ENCODE measurements around the gene HIPK2. TPM values are rescaled to one million over a fixed set of nuclear protein-coding genes. Genes with fewer than 3 reads are reported as not detected.

Gene HIPK2
- total and polyA plus RNA-seq, 10 of the 15 experiments (the other 5 are each of a cell fraction or from before 2014, with no cell fraction given): 1.7 to 39.0 (median 9.4) TPM

GRCh38 chr7:139777948-139778841 lies at the start of gene HIPK2 (continued):
- TF ChIP-seq SRF (IDR thresholded peaks at IDR 0.05; ENCODE audit: low read depth in 2 of 2, low read length in 2 of 2) (peak; percentile 94 to 98), ZNF207 (IDR thresholded peaks at IDR 0.05; ENCODE audit: borderline replicate concordance) (0 out of 2 replicates have a peak, but pooled peaks have one; percentile 56), MEF2A (IDR thresholded peaks at IDR 0.05; ENCODE audit: insufficient read depth, low read depth, low read length) (0 out of 2 replicates have a peak, but pooled peaks have one; percentile 27), CUX1 (IDR thresholded peaks at IDR 0.05; ENCODE audit: insufficient replicate concordance, low read depth, low read length) (peak; percentile 82), ZNF217 (IDR thresholded peaks at IDR 0.05) (0 out of 2 replicates have a peak, but pooled peaks have one; percentile 30), SMARCA5 (IDR thresholded peaks at IDR 0.05) (peak; percentile 68; the same call in 1 of the 2 replicates), BACH1 (IDR thresholded peaks at IDR 0.05; ENCODE audit: borderline replicate concordance) (peak; percentile 58), SP1 (IDR thresholded peaks at IDR 0.05; ENCODE audit: low read depth, low read length) (no peak), CREM (IDR thresholded peaks at IDR 0.05; ENCODE audit: low read depth) (peak; percentile 5; the same call in 1 of the 2 replicates), ZNF24 (IDR thresholded peaks at IDR 0.05) (peak; percentile 97), POLR2A (IDR thresholded peaks at IDR 0.05; ENCODE audit: low read depth, low read length) (peak; percentile 64; the same call in 1 of the 2 replicates), BCL11A (IDR thresholded peaks at IDR 0.05; ENCODE audit: low read depth, low read length) (no peak), PBX3 (IDR thresholded peaks at IDR 0.05; ENCODE audit: insufficient replicate concordance, low read depth, low read length) (no peak), POU2F2 (IDR thresholded peaks at IDR 0.05; ENCODE audit: borderline replicate concordance, low read depth, low read length) (0 out of 3 replicates have a peak, but pooled peaks have one; percentile 29), ZSCAN29 (IDR thresholded peaks at IDR 0.05) (peak; percentile 90), KDM1A (IDR thresholded peaks at IDR 0.05; ENCODE audit: borderline replicate concordance) (no peak), DPF2 (IDR thresholded peaks at IDR 0.05) (peak; percentile 76; the same call in 1 of the 2 replicates), MAX (IDR thresholded peaks at IDR 0.05; ENCODE audit: low read depth, low read length) (no peak; the same call in none of the 2 replicates), HDAC2 (IDR thresholded peaks at IDR 0.05) (no peak; the same call in 1 of the 2 replicates)
- TF ChIP-seq, protein P1, sequence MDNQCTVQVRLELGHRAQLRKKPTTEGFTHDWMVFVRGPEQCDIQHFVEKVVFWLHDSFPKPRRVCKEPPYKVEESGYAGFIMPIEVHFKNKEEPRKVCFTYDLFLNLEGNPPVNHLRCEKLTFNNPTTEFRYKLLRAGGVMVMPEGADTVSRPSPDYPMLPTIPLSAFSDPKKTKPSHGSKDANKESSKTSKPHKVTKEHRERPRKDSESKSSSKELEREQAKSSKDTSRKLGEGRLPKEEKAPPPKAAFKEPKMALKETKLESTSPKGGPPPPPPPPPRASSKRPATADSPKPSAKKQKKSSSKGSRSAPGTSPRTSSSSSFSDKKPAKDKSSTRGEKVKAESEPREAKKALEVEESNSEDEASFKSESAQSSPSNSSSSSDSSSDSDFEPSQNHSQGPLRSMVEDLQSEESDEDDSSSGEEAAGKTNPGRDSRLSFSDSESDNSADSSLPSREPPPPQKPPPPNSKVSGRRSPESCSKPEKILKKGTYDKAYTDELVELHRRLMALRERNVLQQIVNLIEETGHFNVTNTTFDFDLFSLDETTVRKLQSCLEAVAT (IDR thresholded peaks at IDR 0.05): peak; percentile 81; the same call in 1 of the 2 replicates
- TF ChIP-seq, protein P2, sequence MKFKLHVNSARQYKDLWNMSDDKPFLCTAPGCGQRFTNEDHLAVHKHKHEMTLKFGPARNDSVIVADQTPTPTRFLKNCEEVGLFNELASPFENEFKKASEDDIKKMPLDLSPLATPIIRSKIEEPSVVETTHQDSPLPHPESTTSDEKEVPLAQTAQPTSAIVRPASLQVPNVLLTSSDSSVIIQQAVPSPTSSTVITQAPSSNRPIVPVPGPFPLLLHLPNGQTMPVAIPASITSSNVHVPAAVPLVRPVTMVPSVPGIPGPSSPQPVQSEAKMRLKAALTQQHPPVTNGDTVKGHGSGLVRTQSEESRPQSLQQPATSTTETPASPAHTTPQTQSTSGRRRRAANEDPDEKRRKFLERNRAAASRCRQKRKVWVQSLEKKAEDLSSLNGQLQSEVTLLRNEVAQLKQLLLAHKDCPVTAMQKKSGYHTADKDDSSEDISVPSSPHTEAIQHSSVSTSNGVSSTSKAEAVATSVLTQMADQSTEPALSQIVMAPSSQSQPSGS (IDR thresholded peaks at IDR 0.05; ENCODE audit: low read length): no peak

Data from GM12878 (cell line).